GM23248 (cell line): Measurements from ENCODE around the gene HDAC9.

Experiments
- EZH2 ChIP-seq: fragments of 200-600 bp; sonication (generic); IDR thresholded peaks from 2 replicates; pipeline ENCODE4 v1.6.1; 2018; ENCODE audit warnings: antibody characterized with exemption, mild to moderate bottlenecking; ENCODE audit not compliant: insufficient read depth, poor library complexity, severe bottlenecking
- EZH2phosphoT487 ChIP-seq: fragments of 200-600 bp; sonication (generic); IDR thresholded peaks from 2 replicates; pipeline ENCODE4 v1.6.1; 2018; ENCODE audit warnings: antibody characterized with exemption, moderate library complexity, mild to moderate bottlenecking, low read depth; ENCODE audit not compliant: insufficient read depth

- TF ChIP-seq EZH2phosphoT487 (no peak), EZH2 (no peak)
Measured at GRCh38 chr7:19001854-19002253, 506.3 kb downstream of the HDAC9 start.
